HG03139 (cell line): ENCODE measurements around the gene GPR148.
"Not testable (repeated sequence)": the region's sequence is repeated elsewhere in the genome, so short reads cannot be mapped to it uniquely, and the experiment has no call there.

ENCODE experiments used
- ATAC-seq: cut with Tn5 transposase; IDR thresholded peaks from one replicate; pipeline ENCODE4 v1.9.1; 2021; ENCODE audit not compliant: unreplicated experiment

GPR148 gene, protein sequence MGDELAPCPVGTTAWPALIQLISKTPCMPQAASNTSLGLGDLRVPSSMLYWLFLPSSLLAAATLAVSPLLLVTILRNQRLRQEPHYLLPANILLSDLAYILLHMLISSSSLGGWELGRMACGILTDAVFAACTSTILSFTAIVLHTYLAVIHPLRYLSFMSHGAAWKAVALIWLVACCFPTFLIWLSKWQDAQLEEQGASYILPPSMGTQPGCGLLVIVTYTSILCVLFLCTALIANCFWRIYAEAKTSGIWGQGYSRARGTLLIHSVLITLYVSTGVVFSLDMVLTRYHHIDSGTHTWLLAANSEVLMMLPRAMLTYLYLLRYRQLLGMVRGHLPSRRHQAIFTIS

DNA sequence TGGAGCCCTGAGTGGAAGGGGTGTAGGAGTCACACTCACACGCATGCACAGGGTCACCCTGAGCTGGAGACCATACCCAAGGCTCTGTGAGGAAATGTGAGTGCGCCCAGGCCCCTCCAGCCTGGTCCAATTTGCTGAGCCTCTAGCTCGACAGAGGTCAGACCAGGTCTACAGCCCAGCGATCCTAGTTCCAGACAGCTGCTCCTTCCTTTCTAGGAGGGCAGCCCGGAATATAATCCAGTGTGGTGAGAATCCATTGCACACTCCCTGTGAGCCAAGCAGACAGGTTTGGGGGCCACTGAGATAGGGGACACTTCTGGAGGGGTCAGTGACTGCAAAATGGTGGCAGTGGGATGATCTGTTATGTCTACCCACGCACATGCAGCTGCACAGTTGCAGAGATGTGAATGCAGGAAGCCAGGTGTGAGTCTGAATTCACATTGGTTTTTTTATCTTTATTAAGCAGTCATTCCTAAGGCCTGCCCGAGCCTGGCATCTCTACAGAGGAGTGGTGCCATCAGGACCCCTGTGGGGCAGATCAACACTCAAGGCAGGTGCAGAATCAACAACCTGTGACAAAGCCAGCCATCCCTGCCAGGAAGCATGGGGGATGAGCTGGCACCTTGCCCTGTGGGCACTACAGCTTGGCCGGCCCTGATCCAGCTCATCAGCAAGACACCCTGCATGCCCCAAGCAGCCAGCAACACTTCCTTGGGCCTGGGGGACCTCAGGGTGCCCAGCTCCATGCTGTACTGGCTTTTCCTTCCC is at the start of gene GPR148:
Gene GPR148, plus strand, starts transcription at position 522 of the 768 bp plus-strand sequence. Its CDS starts 82 bp downstream, at position 604.
- no peak for ATAC-seq

DNA sequence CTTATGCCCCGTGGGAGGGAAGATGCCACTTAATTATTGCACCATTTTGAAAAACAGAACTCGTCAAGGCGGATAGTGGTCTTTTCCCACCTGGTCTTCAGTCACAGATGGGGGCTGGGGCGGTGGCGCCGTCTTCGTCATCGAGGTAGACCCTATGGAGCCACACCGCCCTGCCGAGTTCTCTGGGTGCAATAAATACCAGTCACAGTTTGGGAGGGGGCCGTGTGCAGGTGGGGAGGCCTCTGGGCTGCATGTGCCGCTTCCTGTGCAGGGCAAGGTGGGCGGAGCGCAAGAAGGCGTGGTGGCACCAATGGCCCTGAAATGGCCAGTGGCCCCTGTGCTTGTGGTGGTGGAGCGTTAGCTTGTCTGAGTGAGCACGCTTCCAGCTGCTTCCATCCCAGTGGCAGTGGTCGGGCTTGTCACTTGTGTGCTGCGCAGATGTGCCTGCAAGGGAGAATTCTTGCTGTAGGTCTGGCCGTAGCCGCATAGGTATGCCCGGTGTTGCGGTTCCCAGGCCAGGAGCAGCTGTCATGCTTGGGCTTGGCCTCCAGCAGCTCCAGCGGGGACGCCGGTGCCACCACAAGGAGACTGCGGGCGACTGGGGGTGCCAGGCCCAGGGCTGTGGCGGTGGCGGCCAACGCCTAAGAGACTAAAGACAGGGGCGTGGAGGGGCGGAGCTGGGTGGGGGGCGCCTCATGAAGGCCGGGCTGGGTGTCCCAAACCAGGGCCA is 36.7 kb upstream of the GPR148 start:
- ATAC-seq, result not testable (repeated sequence)

DNA sequence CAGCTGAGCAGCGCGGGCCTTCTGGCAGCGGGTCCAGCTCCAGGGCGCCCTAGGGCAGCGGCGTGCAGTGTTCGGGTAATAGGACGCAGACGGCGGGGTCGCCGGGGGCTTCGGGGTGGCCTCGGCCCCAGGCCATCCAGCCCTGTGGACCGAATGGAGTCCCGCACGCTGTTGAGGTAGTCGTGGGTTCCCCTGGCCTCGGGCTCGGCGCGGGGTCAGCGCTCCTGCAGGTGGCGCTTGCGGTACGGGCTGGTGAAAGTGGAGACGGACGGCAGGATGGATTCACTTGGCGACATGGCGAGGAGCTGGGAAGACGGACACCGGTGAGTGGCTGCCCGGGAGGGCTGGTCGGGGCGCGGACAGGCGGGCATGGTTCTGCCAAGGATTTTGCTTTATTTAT is 35.4 kb upstream of the GPR148 start:
- not testable (repeated sequence) for ATAC-seq

DNA sequence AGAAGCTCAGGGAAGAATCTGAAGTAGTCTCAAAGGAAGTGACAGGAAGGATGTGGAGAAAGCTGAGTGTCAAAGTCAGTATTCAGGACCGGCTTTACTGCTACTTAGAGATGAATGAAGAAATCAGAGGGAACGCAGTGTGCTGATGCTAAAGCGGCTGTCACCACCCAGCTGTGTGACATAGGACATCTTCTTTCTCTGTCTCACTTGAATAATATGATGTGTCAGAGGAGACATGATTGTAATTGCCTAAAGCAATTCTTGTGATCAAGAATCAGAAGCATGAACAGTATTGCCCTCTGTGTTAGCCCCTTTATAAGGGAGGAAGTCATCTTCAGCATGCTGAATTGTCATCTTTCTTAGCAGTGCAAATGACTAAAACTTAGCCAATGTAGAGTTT is 25.6 kb upstream of the GPR148 start:
- ATAC-seq, result not testable (repeated sequence)

DNA sequence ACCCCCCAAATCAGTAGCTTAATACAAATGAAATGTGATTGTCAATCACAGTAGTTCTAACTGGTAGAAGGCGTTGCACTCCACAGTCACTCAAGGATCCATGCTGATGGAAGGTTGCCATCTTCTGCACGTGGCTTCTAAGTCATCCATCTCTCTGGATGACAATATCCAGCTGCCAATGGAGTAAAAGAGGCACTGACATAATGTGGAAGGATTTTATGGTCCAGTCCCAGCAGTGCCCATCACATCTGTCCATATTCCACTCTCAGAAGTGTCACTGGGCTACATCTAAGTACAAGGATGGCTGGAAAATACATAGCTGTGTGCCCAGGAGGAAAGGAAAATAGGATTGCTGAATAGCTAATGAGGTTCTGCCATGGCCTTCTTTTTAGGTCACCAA is 14.1 kb upstream of the GPR148 start:
- ATAC-seq, result not testable (repeated sequence)

DNA sequence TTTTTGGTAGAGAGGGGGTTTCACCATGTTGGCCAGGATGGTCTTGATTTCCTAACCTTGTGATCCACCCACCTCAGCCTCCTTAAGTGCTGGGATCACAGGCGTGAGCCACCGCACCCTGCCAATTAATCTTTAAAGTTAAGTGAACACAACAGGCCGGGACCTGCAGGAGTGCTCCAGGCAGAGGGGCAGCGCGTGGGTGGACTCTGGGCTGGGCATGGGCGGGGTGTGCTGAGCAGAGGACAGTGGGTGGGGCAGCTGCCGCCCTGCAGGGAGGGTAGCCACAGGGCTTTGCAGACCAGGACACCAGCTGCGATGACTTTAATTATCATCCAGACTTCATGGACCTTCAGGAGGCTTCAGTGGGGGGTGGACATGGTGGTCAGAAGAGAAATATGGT is 8.8 kb upstream of the GPR148 start:
- ATAC-seq, result no peak

DNA sequence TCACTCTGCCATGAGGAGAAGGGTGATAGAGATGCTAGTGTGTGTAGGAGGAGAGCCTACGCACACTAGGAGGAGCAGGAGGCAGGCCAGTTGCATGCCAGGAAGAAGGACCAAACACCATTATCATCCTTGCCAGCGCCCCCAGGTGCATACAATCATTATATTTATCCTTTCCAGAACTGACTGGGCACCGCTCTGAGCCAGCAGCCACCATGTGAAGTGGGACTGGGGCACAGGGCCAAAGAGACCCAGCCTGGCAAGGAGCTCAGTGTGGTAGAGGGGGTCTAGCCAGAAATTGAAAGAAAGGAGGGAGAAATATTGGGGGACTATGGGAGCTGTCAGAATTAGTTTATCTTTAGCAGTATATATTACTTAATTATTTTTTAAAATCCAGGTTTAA is 8.3 kb upstream of the GPR148 start:
- ATAC-seq, result no peak

DNA sequence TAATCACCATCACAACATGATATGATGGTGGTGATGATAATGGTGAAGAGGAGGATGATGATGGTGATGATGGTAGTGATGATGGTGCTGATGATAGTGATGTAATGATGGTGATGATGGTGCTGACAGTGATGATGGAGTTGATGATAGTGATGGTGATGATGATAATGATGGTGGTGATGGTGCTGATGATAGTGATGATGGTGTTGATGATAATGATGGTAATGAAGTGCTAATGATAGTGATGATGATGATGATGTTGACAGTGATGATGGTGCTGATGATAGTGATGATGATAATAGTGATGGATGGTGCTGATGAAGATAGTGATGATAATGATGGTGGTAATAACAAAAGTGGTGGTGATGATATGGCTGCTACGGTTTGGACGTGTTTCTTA is 4.4 kb upstream of the GPR148 start:
- ATAC-seq, result no peak

DNA sequence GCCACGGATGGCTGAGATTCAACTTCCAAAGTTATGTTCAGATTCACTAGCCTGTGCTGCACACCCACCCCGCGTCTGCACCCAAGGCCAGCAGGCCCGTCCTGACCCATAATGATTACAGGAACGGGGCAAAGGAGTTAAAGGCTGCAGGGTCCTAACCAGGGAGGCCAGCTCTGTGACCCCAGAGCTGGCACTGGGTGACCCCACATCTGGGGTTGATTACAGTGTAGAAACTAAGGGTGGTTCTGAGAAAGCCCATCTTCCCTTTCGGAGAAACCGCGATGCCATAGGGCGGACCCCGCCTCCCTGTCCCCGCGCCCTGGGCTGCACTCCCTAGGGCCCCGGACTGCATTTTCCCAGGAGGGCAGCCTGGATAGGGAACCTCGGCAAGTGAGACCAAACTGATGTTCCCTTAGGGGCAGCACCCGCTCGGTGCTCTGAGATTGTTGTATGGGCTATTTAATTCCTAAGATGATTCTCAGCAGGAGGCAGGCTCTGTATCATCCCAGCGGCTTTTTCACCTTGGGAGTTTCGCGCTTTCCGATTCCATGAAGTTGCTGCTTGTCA is 2.2 kb upstream of the GPR148 start:
- ATAC-seq, result no peak

DNA sequence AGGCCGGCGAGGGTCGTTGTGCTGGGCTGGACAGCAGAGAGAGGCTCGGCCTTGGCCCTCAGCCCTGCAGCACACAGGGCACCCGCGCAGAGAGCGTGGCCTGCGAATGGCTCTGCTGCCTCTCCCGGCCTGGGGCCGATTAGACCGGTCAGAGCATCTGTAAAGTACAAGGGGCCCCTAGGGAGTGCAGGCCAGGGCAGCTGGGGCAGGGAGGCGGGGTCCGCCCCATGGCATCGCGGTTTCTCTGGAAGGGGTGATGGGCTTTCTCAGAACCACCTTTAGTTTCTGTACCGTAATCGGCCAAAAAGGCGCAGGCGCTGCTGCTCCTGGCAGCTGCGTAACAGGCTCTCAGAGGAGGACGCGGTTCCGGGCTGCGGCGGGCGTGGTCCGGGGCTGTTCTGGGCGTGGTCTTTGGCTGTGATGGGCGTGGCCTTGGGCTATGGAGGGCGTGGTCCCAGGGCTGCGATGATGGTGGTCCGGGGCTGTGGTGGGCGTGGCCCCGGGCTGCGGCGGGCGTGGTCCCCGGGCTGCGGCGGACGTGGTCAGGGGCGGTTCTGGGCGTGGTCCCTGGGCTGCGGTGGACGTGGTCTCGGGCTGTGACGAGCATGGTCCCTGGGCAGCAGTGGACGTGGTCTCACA is 1.5 kb upstream of the GPR148 start:
- ATAC-seq, result peak; percentile 94

DNA sequence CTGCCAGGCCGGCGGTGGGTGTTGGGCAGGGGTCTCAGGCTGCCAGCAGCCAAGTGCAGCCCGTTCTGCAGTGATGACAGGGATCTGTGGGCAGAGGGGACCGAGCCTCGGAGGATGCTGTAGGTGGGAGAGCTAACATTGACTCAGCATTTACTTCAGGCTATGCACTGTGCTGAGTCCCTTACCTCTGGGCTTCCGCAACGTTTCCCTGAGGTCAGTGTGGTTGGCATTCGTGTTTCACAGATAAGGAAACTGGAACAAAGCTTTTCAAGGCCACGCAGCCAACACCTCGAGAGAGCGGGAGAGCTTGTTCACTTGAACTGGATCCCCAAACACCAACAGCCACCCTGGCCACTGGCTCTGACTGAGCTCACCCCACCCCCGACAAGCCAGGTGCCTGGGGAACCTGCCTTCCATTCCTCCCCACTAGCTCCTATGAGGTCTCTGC is 839 bp upstream of the GPR148 start:
- no peak for ATAC-seq

DNA sequence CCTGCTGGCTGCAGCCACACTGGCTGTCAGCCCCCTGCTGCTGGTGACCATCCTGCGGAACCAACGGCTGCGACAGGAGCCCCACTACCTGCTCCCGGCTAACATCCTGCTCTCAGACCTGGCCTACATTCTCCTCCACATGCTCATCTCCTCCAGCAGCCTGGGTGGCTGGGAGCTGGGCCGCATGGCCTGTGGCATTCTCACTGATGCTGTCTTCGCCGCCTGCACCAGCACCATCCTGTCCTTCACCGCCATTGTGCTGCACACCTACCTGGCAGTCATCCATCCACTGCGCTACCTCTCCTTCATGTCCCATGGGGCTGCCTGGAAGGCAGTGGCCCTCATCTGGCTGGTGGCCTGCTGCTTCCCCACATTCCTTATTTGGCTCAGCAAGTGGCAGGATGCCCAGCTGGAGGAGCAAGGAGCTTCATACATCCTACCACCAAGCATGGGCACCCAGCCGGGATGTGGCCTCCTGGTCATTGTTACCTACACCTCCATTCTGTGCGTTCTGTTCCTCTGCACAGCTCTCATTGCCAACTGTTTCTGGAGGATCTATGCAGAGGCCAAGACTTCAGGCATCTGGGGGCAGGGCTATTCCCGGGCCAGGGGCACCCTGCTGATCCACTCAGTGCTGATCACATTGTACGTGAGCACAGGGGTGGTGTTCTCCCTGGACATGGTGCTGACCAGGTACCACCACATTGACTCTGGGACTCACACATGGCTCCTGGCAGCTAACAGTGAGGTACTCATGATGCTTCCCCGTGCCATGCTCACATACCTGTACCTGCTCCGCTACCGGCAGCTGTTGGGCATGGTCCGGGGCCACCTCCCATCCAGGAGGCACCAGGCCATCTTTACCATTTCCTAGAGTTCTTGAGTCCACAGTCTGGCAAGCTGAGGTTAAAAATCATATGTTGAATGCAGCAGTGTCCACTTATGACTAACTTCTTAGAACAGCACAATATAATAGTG is 741 bp downstream of the GPR148 start:
- no peak for ATAC-seq

DNA sequence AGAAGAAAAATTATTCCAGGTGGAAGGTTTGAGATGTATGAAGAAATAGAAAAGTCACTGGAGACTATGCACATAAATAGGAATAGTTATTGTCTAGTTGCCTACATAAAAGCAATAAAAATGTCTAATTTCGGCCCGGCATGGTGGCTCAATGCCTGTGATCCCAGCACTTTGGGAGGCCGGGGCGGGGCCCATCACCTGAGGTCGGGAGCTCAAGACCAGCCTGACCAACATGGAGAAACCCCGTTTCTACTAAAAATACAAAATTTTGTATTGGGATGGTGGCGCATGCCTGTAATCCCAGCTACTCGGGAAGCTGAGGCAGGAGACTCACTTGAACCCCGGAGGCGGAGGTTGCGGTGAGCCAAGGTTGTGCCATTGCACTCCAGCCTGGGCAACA is 3.4 kb downstream of the GPR148 start:
- not testable (repeated sequence) for ATAC-seq

DNA sequence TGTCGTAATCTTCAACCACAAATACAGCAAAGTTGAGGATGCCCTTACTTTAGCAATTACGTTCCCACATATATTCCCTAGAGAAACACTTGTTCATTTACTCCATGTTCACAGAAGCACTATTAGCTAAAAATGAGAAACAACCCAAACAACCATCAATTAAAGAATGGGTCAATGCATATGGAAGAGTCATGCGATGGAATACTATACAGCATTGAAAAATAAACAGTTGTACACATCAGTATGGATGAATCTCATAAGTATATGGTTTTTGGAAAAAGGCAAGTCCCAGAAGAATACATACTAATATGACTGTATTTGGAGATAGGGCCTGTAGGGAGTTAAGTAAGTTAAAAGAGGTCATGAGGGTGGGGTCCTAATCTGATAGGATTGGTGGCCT is 6.3 kb downstream of the GPR148 start:
- no peak for ATAC-seq

DNA sequence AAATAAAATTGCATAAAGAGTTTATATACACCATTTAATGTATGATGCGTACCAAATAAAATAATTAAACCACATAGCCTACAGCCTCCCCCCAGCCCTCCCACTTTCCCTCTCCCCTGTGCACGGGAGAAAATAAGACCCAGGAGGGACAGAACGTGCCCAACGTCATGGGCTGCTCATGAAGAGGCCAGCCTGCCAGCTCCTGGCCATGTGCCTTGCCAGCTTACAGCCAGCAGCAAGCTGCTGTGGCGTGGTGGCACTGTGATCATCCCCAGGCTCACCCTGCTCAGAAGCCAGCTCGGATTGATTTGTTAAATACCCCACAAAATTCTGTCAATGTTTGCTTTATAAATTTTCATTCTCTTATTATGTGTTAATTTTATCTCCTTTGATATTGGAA is 7.6 kb downstream of the GPR148 start:
- no peak for ATAC-seq

DNA sequence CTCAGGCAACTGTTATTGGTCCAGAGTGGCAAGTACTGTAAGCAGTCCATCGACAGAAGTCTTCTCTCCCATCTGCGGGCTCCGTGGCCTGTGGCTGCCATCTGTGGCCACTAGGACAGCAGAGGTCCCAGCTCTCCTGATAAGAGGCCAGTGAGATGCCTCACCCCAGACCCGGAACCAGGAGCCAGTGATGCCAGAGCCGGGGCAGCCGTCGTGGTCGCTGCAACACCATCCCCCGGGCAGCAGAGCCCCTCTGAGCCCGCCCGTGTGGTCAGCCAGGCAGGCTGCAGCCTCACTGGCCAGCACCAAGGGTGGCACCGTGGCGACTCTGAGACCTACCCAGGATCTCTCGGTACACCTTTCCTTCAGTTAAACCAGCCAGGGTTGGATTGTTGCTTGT is 8.7 kb downstream of the GPR148 start:
- no peak for ATAC-seq

DNA sequence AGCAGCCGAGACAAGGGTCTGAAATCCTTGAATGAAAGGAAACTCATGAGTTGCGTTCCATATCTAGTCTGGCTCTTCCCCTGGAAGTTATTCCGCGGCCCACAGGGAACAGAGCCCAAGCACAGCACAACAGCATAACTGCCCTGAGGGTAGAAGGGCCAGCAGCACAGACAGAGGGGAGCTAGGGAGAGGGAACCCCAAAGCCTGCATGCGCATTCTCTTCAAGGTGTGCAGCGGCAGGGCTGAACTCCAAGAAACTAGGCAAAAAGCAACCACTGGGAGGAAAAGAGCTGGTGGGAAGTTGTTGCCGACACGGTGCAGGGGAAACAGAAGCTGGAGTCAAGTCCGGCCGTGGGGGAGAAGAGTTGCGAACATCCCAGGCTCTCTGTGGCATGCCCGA is 11.8 kb downstream of the GPR148 start:
- ATAC-seq, result no peak

DNA sequence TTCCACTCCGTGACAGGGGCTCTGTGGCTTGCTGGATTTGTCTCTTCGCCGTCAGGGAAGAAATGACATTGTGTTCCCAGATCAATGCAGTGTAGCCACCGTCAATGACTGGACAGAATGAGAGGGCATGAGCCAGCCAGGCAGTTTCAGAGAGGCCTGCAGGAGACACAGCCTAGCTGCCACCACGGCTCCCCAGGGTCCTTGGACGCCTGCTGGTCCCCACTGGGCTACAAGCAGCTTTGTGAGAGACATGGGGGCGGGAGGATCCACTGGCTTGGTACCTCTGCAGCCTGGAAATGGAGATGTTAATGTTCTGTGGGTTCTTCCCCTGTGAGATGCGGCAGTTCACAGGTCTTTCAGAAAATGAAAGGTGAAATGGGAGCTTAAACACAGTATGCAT is 14.4 kb downstream of the GPR148 start:
- no peak for ATAC-seq

DNA sequence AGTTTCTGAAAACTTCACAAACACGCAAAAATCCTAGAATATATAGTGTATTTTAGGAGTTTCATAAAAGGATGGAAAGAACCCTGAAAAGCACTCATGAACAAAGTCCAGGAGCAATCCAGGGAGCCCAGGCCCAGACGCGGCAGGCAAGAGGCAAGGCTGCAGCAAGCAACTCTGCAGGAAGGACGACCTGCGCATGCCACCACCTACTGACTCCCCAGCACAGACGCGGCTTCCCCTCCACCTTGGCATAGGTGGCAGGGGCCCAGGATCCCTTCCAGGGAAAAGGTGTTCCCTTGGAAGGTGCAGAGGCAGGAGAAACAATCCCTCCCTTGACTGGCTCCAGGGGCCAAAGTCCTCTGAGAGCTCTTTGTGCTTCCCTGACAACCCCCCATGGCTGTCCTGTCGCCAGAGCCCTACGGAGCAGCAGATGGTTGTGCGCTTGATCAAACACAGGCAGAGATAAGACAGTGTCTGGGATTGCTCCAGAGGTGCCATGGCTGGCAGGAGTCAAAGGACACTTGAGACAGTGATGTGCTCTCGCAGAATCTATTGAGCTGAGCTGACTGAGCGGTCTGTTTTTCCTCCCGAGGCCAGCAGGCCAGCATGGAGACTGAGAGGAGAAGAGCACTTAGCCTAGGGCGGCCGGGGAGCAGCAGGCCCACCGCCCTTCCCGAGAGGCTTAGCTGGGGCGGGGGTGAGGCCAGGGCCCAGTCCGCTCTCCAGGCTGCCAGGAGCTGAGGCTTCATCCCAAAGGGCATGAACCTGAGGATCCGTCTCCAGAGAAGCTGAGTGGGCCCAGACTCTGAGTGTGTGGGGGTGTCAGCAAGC is 15.6 kb downstream of the GPR148 start:
- ATAC-seq, result no peak
